Caco-2 (cell line): ENCODE measurements around the gene LCAT. TPM values are rescaled to one million over a fixed set of nuclear protein-coding genes. Genes with fewer than 3 reads are reported as not detected.

Experiments
- BruUV-seq: library from RNA; stranded (reverse); fragments of 400-500 nt; replicated peaks from 2 replicates; lab custom pipeline; 2021; lab: Mats Ljungman, UMichigan
- CTCF ChIA-PET: fragments of 300-600 bp; sonication (Branson Sonifier 250); formaldehyde crosslinking; loops from one replicate; lab custom pipeline; 2022; ENCODE audit warnings: antibody characterized with exemption; lab: Charles Lee
- POLR2A ChIA-PET: fragments of 300-600 bp; sonication (Branson Sonifier 250); formaldehyde crosslinking; loops from one replicate; lab custom pipeline; 2022; ENCODE audit warnings: antibody characterized with exemption; lab: Charles Lee
- DNase-seq, 2 experiments: peaks; one replicate each; pipeline versions ENCODE4 v3.0.0 to v3.0.0-alpha.2; 2020 to 2022
- H3K27me3 ChIP-seq: replicated peaks from 2 replicates; pipeline ENCODE4 v1.6.0; 2011; ENCODE audit warnings: low read length; ENCODE audit not compliant: control insufficient read depth, insufficient read depth
- H3K36me3 ChIP-seq: 2 replicates; pipeline ENCODE4 v1.5.1; 2011; ENCODE audit warnings: low read length; ENCODE audit not compliant: control insufficient read depth, insufficient read depth
- H3K4me1 ChIP-seq: fragments of 250-450 bp; sonication (Bioruptor Pico); 2 replicates; pipeline ENCODE4 v1.5.1; 2020; ENCODE audit warnings: mild to moderate bottlenecking
- H3K4me3 ChIP-seq: 2 replicates; pipeline ENCODE4 v1.5.1; 2011; ENCODE audit warnings: low read depth, mild to moderate bottlenecking, control low read depth, low read length
- H3K9me3 ChIP-seq: fragments of 250-450 bp; sonication (Bioruptor Pico); 2 replicates; pipeline ENCODE4 v1.5.1; 2020; ENCODE audit warnings: mild to moderate bottlenecking, moderate library complexity
- H3K27ac Mint-ChIP-seq: one replicate; pipeline ENCODE4 v1.8.0; 2022; ENCODE audit warnings: mixed read lengths; ENCODE audit not compliant: unreplicated experiment
- H3K27me3 Mint-ChIP-seq: one replicate; pipeline ENCODE4 v1.8.0; 2022; ENCODE audit warnings: mixed read lengths; ENCODE audit not compliant: insufficient read depth, unreplicated experiment
- H3K36me3 Mint-ChIP-seq: one replicate; pipeline ENCODE4 v1.8.0; 2022; ENCODE audit warnings: mild to moderate bottlenecking, mixed read lengths; ENCODE audit not compliant: insufficient read depth, unreplicated experiment
- H3K4me1 Mint-ChIP-seq: one replicate; pipeline ENCODE4 v1.8.0; 2022; ENCODE audit warnings: low read depth, mixed read lengths; ENCODE audit not compliant: unreplicated experiment
- H3K4me3 Mint-ChIP-seq: one replicate; pipeline ENCODE4 v1.8.0; 2022; ENCODE audit warnings: mild to moderate bottlenecking, moderate library complexity, mixed read lengths; ENCODE audit not compliant: unreplicated experiment
- H3K9me3 Mint-ChIP-seq: one replicate; pipeline ENCODE4 v1.8.0; 2022; ENCODE audit warnings: mixed read lengths; ENCODE audit not compliant: unreplicated experiment
- intact Hi-C: fragments of 100-400 bp; cut with micrococcal nuclease; formaldehyde crosslinking; loops from one replicate; pipeline ENCODE4 v1.10.0; 2022; ENCODE audit not compliant: unreplicated experiment
- total RNA-seq: library from RNA; stranded (reverse); gene quantifications from 2 replicates; pipeline ENCODE4 v1.2.3, GENCODE V29; 2022
- TF ChIP-seq, protein P1 (sequence below), 2 experiments: fragments of 200-600 bp in 1 of 2; IDR thresholded peaks; 1 replicate in 1 of 2; 2 replicates in 1 of 2; pipeline versions ENCODE4 v1.5.1 to v1.8.0; 2011 to 2022; ENCODE audit warnings: antibody characterized with exemption in 1 of 2, control low read depth in 1 of 2, inconsistent platforms in 1 of 2, low read depth in 1 of 2, low read length in 1 of 2, mild to moderate bottlenecking in 1 of 2, moderate library complexity in 1 of 2; ENCODE audit not compliant: insufficient read depth in 1 of 2, severe bottlenecking in 1 of 2, unreplicated experiment in 1 of 2

Gene LCAT
- total RNA-seq, 1 experiment from 2014 or later: 33.3 TPM

GRCh38 chr16:67941469-67942199 lies 2.3 kb downstream of the LCAT start:
- TF ChIP-seq, protein P1, sequence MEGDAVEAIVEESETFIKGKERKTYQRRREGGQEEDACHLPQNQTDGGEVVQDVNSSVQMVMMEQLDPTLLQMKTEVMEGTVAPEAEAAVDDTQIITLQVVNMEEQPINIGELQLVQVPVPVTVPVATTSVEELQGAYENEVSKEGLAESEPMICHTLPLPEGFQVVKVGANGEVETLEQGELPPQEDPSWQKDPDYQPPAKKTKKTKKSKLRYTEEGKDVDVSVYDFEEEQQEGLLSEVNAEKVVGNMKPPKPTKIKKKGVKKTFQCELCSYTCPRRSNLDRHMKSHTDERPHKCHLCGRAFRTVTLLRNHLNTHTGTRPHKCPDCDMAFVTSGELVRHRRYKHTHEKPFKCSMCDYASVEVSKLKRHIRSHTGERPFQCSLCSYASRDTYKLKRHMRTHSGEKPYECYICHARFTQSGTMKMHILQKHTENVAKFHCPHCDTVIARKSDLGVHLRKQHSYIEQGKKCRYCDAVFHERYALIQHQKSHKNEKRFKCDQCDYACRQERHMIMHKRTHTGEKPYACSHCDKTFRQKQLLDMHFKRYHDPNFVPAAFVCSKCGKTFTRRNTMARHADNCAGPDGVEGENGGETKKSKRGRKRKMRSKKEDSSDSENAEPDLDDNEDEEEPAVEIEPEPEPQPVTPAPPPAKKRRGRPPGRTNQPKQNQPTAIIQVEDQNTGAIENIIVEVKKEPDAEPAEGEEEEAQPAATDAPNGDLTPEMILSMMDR (IDR thresholded peaks at IDR 0.05; ENCODE audit: insufficient read depth in 1 of 2, low read depth in 1 of 2, low read length in 1 of 2, severe bottlenecking in 1 of 2, unreplicated experiment in 1 of 2): no peak
- peak overlapping the region; percentile 37 for H3K4me3 Mint-ChIP-seq
- Histone ChIP-seq H3K9me3 (no peaks in the 10 kb centered on the region), H3K36me3 (no peaks in the 10 kb centered on the region; the same call in 1 of the 2 replicates), H3K27me3 (no peaks in the 10 kb centered on the region), H3K4me1 (peaks cover 12% of the 10 kb centered on the region; the same call in 1 of the 2 replicates), H3K4me3 (no peak overlapping the region)
- ChIA-PET POLR2A (interaction anchor here (0.5 kb wide), 1 partner anchor 404 kb away, joined by 3 read pairs; no protein-coding TSS in a partner anchor), CTCF (interaction anchor here (0.6 to 1.6 kb wide), 7 partner anchors 12 to 696 kb away, joined by 3 to 6 read pairs (median 4); no protein-coding TSS in a partner anchor)
- peaks cover 90% of the 10 kb centered on the region for H3K36me3 Mint-ChIP-seq
- no peaks in the 10 kb centered on the region for H3K27me3 Mint-ChIP-seq
- no peak overlapping the region for H3K27ac Mint-ChIP-seq
- no TSS peak for BruUV-seq
- H3K4me1 Mint-ChIP-seq: peaks cover 14% of the 10 kb centered on the region
- DNase-seq: no peak
- no peaks in the 10 kb centered on the region for H3K9me3 Mint-ChIP-seq
- intact Hi-C loops: no loop called here

DNA sequence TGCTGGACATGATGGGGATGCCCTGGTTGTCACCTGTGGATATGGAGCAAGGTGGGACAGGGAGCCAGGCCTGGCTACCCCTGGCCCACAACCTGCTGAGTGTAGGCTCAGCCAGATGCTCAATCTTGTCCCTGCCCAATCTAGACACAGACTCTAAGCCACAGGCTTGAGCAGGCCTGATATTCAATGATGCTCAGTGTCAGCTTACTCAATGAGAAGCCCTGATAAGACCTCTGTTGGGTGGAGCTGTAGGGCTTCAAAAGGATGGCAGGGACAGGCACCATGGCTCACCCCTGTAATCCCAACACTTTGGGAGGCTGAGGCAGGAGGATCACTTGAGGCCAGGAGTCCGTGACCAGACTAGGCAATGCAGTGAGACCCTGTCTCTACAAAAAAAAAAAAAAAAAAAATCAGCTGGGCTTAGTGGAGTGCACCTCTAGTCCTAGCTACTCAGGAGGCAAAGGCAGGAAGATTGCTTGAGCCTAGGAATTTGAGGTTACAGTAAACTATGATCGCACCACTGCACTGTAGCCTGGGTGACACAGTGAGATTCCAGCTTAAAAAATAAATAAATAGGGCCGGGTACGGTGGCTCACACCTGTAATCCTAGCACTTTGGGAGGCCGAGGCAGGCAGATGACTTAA lies 3.4 kb downstream of the LCAT start:
- H3K27me3 Mint-ChIP-seq: no peaks in the 10 kb centered on the region
- H3K4me3 Mint-ChIP-seq: no peak overlapping the region
- peaks cover 16% of the 10 kb centered on the region for H3K4me1 Mint-ChIP-seq
- no peak overlapping the region for H3K4me3 ChIP-seq
- no TSS peak for BruUV-seq
- no peak overlapping the region for H3K27ac Mint-ChIP-seq
- H3K36me3 ChIP-seq: no peaks in the 10 kb centered on the region; the same call in 1 of the 2 replicates
- no peaks in the 10 kb centered on the region for H3K9me3 Mint-ChIP-seq
- POLR2A ChIA-PET: no interaction called here
- TF ChIP-seq, protein P1 (IDR thresholded peaks at IDR 0.05; ENCODE audit: insufficient read depth in 1 of 2, low read depth in 1 of 2, low read length in 1 of 2, severe bottlenecking in 1 of 2, unreplicated experiment in 1 of 2): no peak
- no peaks in the 10 kb centered on the region for H3K9me3 ChIP-seq
- H3K36me3 Mint-ChIP-seq: peaks cover 90% of the 10 kb centered on the region
- intact Hi-C loops: no loop called here
- no peaks in the 10 kb centered on the region for H3K27me3 ChIP-seq
- DNase-seq: no peak
- peaks cover 12% of the 10 kb centered on the region; the same call in 1 of the 2 replicates for H3K4me1 ChIP-seq
- CTCF ChIA-PET: interaction anchor here (0.6 to 0.7 kb wide), 3 partner anchors 18 to 419 kb away, joined by 3 to 5 read pairs (median 5); no protein-coding TSS in a partner anchor
